ENCODE results near the gene CHMP4B.

Gene CHMP4B

DNA sequence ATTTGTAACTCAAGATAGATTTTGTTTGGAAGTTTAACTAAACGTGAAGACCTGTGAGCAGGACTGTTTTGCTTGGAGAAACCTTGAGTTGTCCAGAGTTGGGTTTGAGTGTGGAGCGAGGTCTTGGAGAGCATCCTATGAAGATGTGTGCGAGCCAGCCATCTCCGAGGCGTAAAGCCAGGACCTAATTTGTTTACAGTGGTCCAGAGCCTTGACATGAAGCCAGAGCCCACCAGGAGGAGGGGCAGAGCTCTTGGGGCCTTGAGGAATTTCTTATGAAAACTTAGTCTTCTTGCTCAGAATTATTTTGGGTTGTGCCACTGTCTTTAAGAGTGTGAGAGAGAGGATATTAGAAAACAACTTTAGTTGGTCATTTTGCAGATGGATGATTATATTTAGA is 6.3 kb downstream of the CHMP4B start:
- TF ChIP-seq, protein P1, sequence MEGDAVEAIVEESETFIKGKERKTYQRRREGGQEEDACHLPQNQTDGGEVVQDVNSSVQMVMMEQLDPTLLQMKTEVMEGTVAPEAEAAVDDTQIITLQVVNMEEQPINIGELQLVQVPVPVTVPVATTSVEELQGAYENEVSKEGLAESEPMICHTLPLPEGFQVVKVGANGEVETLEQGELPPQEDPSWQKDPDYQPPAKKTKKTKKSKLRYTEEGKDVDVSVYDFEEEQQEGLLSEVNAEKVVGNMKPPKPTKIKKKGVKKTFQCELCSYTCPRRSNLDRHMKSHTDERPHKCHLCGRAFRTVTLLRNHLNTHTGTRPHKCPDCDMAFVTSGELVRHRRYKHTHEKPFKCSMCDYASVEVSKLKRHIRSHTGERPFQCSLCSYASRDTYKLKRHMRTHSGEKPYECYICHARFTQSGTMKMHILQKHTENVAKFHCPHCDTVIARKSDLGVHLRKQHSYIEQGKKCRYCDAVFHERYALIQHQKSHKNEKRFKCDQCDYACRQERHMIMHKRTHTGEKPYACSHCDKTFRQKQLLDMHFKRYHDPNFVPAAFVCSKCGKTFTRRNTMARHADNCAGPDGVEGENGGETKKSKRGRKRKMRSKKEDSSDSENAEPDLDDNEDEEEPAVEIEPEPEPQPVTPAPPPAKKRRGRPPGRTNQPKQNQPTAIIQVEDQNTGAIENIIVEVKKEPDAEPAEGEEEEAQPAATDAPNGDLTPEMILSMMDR (IDR thresholded peaks at IDR 0.05) = no peak
- no peak overlapping the region for H3K4me3 ChIP-seq
- DNase-seq (ENCODE audit: low spot score) = no peak
- H3K27ac ChIP-seq = no peak overlapping the region

DNA sequence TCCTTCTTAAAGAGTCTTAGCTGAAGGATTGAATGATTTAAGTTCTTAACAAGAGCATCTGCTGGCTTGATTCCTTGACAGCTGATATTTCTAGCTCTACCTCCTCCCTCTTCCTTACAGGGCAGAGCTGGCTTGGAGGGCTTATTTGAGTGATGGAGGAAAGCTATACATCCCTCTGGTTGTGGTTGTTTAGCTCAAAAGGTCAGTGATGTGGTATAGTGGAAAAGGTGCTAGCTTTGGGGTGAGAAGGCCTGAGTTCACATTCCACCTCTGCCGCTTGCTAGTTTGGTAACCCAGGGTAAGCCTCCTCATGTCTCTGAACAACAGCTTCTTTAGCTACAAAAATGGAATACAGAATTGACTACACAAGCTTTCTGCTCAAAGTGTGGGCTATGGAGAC is 8.3 kb downstream of the CHMP4B start:
- TF ChIP-seq, protein P1 (IDR thresholded peaks at IDR 0.05) = no peak
- Histone ChIP-seq H3K4me3 (no peak overlapping the region), H3K27ac (no peak overlapping the region)
- no peak for DNase-seq (ENCODE audit: low spot score)

DNA sequence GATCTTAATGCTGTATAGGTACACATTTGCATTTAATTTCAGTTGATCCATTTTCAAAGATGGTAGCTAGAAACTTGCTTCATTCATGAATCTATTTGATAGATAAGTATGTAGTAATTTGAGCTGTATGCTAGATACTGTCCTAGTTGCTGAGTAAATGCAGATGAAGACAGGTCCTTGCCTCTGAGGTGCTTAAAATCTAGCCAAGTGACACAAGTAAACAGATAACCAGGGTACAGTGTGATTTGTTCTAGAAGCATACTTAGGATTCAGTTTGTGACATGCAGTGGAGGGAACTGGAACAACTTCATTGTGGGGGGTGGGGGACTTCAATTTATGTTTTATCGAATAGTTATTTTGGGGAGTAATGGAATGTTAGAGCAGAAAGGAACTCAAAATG is 9.2 kb downstream of the CHMP4B start:
- no peak for DNase-seq (ENCODE audit: low spot score)
- H3K27ac ChIP-seq = no peak overlapping the region
- H3K4me3 ChIP-seq = no peak overlapping the region
- TF ChIP-seq, protein P1 (IDR thresholded peaks at IDR 0.05) = no peak

DNA sequence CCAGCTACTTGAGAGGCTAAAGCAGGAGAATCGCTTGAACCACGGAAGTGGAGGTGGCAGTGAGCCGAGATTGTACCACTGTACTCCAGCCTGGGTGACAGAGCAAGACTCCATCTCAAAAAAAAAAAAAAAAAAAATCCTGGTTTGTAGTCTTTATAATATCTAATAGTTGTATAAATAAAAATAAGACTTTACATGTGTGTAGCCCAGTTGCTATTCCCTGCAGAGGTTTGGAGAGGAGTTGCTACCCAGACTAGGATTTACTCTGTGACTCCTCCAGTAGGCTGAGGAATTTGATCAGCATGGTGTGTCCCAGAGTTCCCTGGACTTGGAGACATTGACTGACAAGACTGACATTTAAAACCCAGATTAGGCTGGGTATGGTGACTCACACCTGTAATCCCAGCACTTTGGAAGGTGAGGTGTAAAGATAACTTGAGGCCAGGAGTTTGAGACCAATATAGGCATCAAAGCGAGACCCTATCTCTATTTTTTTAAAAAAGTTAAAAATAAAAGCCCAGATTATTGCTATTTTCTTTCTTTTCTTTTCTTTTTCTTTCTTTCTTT is 10.2 kb downstream of the CHMP4B start:
- no peak overlapping the region for H3K27ac ChIP-seq
- TF ChIP-seq, protein P1 (IDR thresholded peaks at IDR 0.05) = no peak
- DNase-seq (ENCODE audit: low spot score) = no peak
- no peak overlapping the region for H3K4me3 ChIP-seq

DNA sequence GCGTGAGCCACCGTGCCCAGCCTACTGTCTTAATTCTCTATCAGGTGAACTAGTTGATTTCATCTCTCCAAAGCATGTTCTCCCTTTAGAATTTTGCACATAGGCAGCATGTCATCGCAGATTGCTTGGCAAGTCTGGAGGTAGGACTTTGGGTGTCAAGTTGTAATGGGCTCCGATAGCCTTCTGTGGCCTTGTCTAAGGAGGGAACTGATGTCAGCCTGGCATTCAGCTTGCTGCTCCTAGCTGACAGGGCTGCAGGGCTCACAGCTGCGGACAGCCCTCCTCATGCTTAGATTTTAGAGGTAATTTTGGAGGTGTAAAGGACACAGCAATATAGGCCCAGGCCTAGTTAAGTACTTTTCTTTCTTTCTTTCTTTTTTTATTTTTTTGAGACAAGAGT is 11.3 kb downstream of the CHMP4B start:
- H3K4me3 ChIP-seq = no peak overlapping the region
- H3K27ac ChIP-seq = no peak overlapping the region
- TF ChIP-seq, protein P1 (IDR thresholded peaks at IDR 0.05) = no peak
- no peak for DNase-seq (ENCODE audit: low spot score)

DNA sequence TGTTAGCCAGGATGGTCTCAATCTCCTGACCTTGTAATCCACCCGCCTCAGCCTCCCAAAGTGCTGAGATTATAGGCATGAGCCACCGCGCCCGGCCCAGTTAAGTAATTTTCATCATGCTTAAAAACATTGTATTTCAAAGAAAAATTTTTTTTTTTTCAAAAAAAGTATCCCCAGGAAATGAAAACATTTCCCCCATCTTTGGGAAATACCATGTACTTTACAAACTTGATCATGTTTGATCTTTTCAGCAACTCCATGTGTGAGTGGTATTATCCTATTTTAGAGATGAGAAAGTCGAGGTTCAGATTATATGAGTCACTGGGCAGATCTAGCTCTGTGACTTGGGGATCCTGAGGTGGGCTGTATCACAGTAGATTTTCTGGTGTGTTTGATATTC is 11.8 kb downstream of the CHMP4B start:
- Histone ChIP-seq H3K27ac (no peak overlapping the region), H3K4me3 (no peak overlapping the region)
- TF ChIP-seq, protein P1 (IDR thresholded peaks at IDR 0.05) = no peak
- DNase-seq (ENCODE audit: low spot score) = no peak

DNA sequence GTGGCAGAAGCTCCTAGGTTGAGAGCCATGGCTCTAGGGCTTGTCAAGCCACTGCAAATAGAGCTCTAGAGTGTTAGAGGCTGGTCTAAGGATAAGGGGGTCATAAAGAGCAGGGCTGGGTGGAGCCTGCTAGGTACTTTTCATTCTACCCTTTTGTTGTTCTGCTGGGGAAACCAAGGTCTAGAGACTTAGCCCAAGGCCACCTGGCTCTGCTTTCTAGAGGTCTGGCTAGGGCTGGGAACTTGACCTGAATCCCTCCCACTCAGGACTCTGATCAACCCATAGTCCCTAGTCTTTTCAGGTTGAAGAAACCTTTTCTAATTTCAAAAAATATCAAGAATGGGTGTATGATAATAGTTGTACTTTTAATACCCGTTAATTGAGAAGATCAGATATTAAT is 13.7 kb downstream of the CHMP4B start:
- DNase-seq (ENCODE audit: low spot score) = no peak
- no peak overlapping the region for H3K27ac ChIP-seq
- no peak overlapping the region for H3K4me3 ChIP-seq
- TF ChIP-seq, protein P1 (IDR thresholded peaks at IDR 0.05) = no peak
